Vagina (tissue), 2 donors: ENCODE data around the gene GPR137. TPM values are rescaled to one million over a fixed set of nuclear protein-coding genes. Genes with fewer than 3 reads are reported as not detected.

Experiments used
- DNase-seq, 2 donors: peaks; one replicate each; pipeline ENCODE4 v3.0.0-alpha.2; 2017; ENCODE audit errors: extremely low spot score in 2 of 2
- H3K27ac ChIP-seq: fragments of 200-600 bp; sonication (generic); one replicate; pipeline ENCODE4 v1.5.1; 2019
- H3K27me3 ChIP-seq: fragments of 200-600 bp; sonication (generic); one replicate; pipeline ENCODE4 v1.5.1; 2019
- H3K36me3 ChIP-seq, 2 donors: fragments of 200-600 bp; sonication (generic); one replicate each; pipeline ENCODE4 v1.5.1; 2017 to 2019
- H3K4me1 ChIP-seq: fragments of 200-600 bp; sonication (generic); one replicate; pipeline ENCODE4 v1.5.1; 2019
- H3K4me3 ChIP-seq, 2 donors: fragments of 200-600 bp; sonication (generic); 1 replicate in 1 of 2; 2 replicates in 1 of 2; pipeline ENCODE4 v1.5.1; 2016 to 2019
- H3K9me3 ChIP-seq: fragments of 200-600 bp; sonication (generic); one replicate; pipeline ENCODE4 v1.5.1; 2019
- POLR2A ChIP-seq, 2 donors: fragments of 450-650 bp; IDR thresholded peaks; one replicate each; pipeline ENCODE4 v1.6.1; 2017; ENCODE audit warnings: antibody characterized with exemption in 2 of 2, mild to moderate bottlenecking in 2 of 2, moderate library complexity in 2 of 2
- POLR2AphosphoS5 ChIP-seq, 2 donors: sonication (generic); formaldehyde crosslinking; IDR thresholded peaks; one replicate each; pipeline ENCODE4 v1.9.0; 2017; ENCODE audit warnings: antibody characterized with exemption in 2 of 2, mild to moderate bottlenecking in 2 of 2, low read depth in 1 of 2; ENCODE audit not compliant: insufficient read depth in 1 of 2
- intact Hi-C: fragments of 100-400 bp; cut with DNase I; formaldehyde crosslinking; loops from one replicate; pipeline ENCODE4 v1.15.1; 2023
- total RNA-seq: library from RNA; depleted of rRNA; stranded (reverse); fragments of >200 nt; gene quantifications from one replicate; pipeline ENCODE4 v1.2.3, GENCODE V29; 2016
- TF ChIP-seq, protein P1 (sequence below), 3 experiments: fragments of 450-650 bp in 2 of 3; fragments of 200-600 bp in 1 of 3; sonication (generic) in 1 of 3; IDR thresholded peaks; one replicate each; pipeline ENCODE4 v1.5.1; 2017 to 2019; ENCODE audit warnings: antibody characterized with exemption in 3 of 3, mild to moderate bottlenecking in 2 of 3, moderate library complexity in 2 of 3

Gene GPR137
- total RNA-seq, 1 donor from 2014 or later, result 20.6 TPM

GRCh38 chr11:64249563-64250414 lies 35.9 kb upstream of the GPR137 start:
- DNase-seq, result no peak
- Histone ChIP-seq H3K4me1 (peaks cover 47% of the 10 kb centered on the region), H3K9me3 (no peaks in the 10 kb centered on the region), H3K4me3 (no peak overlapping the region), H3K27me3 (no peaks in the 10 kb centered on the region), H3K27ac (no peak overlapping the region), H3K36me3 (peaks cover 0 to 5% of the 10 kb centered on the region in 2 donors)
- intact Hi-C loops, result no loop called here
- TF ChIP-seq POLR2A (IDR thresholded peaks at IDR 0.05) (no peak), POLR2AphosphoS5 (IDR thresholded peaks at IDR 0.05; ENCODE audit: insufficient read depth in 1 of 2, low read depth in 1 of 2) (no peak)
- TF ChIP-seq, protein P1, sequence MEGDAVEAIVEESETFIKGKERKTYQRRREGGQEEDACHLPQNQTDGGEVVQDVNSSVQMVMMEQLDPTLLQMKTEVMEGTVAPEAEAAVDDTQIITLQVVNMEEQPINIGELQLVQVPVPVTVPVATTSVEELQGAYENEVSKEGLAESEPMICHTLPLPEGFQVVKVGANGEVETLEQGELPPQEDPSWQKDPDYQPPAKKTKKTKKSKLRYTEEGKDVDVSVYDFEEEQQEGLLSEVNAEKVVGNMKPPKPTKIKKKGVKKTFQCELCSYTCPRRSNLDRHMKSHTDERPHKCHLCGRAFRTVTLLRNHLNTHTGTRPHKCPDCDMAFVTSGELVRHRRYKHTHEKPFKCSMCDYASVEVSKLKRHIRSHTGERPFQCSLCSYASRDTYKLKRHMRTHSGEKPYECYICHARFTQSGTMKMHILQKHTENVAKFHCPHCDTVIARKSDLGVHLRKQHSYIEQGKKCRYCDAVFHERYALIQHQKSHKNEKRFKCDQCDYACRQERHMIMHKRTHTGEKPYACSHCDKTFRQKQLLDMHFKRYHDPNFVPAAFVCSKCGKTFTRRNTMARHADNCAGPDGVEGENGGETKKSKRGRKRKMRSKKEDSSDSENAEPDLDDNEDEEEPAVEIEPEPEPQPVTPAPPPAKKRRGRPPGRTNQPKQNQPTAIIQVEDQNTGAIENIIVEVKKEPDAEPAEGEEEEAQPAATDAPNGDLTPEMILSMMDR (IDR thresholded peaks at IDR 0.05), result no peak

- intact Hi-C loops, result no loop called here
- no peak for DNase-seq
- H3K4me1 ChIP-seq, result peaks cover 40% of the 10 kb centered on the region
- H3K27me3 ChIP-seq, result no peaks in the 10 kb centered on the region
- peak overlapping the region; percentile 73 for H3K27ac ChIP-seq
- peak overlapping the region; percentile 85 to 88 for H3K4me3 ChIP-seq
- peaks cover 0 to 13% of the 10 kb centered on the region in 2 donors for H3K36me3 ChIP-seq
- TF ChIP-seq POLR2AphosphoS5 (IDR thresholded peaks at IDR 0.05; ENCODE audit: insufficient read depth in 1 of 2, low read depth in 1 of 2), result no peak
- TF ChIP-seq POLR2A (IDR thresholded peaks at IDR 0.05), result no peak
- TF ChIP-seq, protein P1 (IDR thresholded peaks at IDR 0.05), result no peak
- H3K9me3 ChIP-seq, result no peaks in the 10 kb centered on the region
Measured at GRCh38 chr11:64250415-64251015, 35.1 kb upstream of the GPR137 start.

DNA sequence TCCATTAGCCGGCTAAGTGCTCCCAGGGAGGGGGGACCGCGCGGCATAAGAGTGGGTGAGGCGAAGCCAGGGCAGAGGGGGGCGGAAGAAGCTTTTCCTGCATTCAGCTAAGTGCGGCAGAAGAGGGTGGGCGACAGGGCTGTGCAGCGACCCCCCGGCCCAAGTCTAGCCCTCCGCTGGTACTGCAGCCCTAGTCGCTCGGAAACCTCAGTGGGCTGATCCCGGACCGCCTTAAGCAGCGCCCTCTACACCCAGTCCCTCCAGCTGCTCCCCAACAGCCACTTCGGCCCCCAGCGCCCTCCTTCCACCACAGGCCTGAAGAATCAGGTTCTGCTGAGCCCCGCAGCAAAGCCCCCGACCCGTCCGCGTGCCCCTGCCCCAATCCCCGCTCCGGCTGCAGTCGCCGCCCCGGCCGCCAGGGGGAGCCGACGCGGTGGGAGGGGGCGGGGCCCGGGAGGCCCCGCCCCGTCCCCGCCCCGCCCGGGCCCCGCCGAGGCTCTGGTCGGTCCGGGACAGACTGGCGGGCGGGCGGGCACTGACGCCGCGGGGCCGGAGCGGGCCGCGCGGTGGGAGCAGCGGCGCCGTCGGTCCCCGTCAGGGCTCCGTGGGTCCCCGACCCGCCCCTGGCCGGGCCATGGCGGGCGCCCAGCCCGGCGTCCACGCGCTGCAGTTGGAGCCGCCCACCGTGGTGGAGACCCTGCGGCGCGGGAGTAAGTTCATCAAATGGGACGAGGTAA lies 34.5 kb upstream of the GPR137 start, which contains the start of gene PLCB3:
TSS of gene PLCB3 (plus strand) at position 515 of the 737 bp plus-strand sequence. CDS start at position 635, 120 bp downstream.
- intact Hi-C loops, result no loop called here

DNA sequence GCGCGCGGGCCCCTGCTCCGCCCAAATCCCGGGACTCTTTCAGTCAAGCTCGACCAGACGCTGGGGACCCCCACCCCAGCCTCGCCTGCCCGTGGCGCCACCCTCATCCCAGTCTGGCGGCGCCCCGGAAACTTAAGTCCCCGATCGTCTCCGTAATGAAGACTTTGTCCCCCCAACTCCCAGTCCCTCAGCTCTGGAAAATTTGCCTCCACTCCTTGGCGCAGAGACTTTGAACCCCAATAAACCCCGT lies 34.0 kb upstream of the GPR137 start:
- DNase-seq, result no peak
- Histone ChIP-seq H3K36me3 (peaks cover 0 to 17% of the 10 kb centered on the region in 2 donors), H3K4me1 (peaks cover 35% of the 10 kb centered on the region), H3K9me3 (no peaks in the 10 kb centered on the region), H3K4me3 (peak overlapping the region; percentile 85 to 88), H3K27me3 (no peaks in the 10 kb centered on the region), H3K27ac (peak overlapping the region; percentile 78)
- intact Hi-C loops, result no loop called here
- TF ChIP-seq, protein P1 (IDR thresholded peaks at IDR 0.05), result no peak
- TF ChIP-seq POLR2AphosphoS5 (IDR thresholded peaks at IDR 0.05; ENCODE audit: insufficient read depth in 1 of 2, low read depth in 1 of 2), result no peak
- no peak for TF ChIP-seq POLR2A (IDR thresholded peaks at IDR 0.05)

More for the DNA sequence above, 34.5 kb upstream of the GPR137 start, which contains the start of gene PLCB3:
- Histone ChIP-seq H3K27ac (peak within 1 kb of the TSS; percentile 78), H3K9me3 (no peaks in the 10 kb centered on the region), H3K27me3 (no peaks in the 10 kb centered on the region), H3K4me3 (peak within 1 kb of the TSS; percentile 85 to 88), H3K36me3 (peaks cover 0 to 17% of the 10 kb centered on the region in 2 donors), H3K4me1 (peaks cover 35% of the 10 kb centered on the region)
- TF ChIP-seq, protein P1 (IDR thresholded peaks at IDR 0.05), result peak; percentile 30 to 87 (median 77)
- TF ChIP-seq POLR2AphosphoS5 (IDR thresholded peaks at IDR 0.05; ENCODE audit: insufficient read depth in 1 of 2, low read depth in 1 of 2) (no peak), POLR2A (IDR thresholded peaks at IDR 0.05) (peak in 1 of 2 donors; percentile 71)
- DNase-seq, result no peak
